Endothelial cell of umbilical vein (primary cell): ENCODE results near the gene SYNE1. TPM values are rescaled to one million over a fixed set of nuclear protein-coding genes. Genes with fewer than 3 reads are reported as not detected.

Experiments
- BruUV-seq: library from RNA; stranded (reverse); fragments of 400-500 nt; replicated peaks from 2 replicates; lab custom pipeline; 2021; lab: Mats Ljungman, UMichigan
- CTCF ChIA-PET: fragments of 300-600, 350-600 bp; sonication (Branson Sonifier 250); formaldehyde crosslinking; loops from one replicate; lab custom pipeline; 2021; ENCODE audit warnings: antibody characterized with exemption, inconsistent platforms; lab: Charles Lee
- POLR2A ChIA-PET: fragments of 300-600, 350-600 bp; sonication (Branson Sonifier 250); formaldehyde crosslinking; loops from one replicate; lab custom pipeline; 2021; ENCODE audit warnings: antibody characterized with exemption, inconsistent platforms; lab: Charles Lee
- DNase-seq: peaks from one replicate; pipeline ENCODE4 v3.0.0-alpha.2; 2011; ENCODE audit warnings: low read depth, low spot score
- FAIRE-seq: peaks from 2 replicates; lab custom pipeline; 2011; peaks lifted over from hg19 to GRCh38; lab: Jason Lieb, UNC
- H2AFZ ChIP-seq: 2 replicates; pipeline ENCODE4 v1.6.0; 2012; ENCODE audit warnings: low read depth, low read length, control low read depth, inconsistent platforms
- H3K27ac ChIP-seq: 2 replicates; pipeline ENCODE4 v1.5.1; 2011; ENCODE audit warnings: low read depth, mild to moderate bottlenecking, control low read depth, low read length, moderate library complexity; ENCODE audit not compliant: insufficient read depth
- H3K27me3 ChIP-seq, 2 experiments: 2 replicates each; pipeline versions ENCODE4 v1.6.0 to v1.6.1; 2011; ENCODE audit warnings: low read length in 2 of 2, mixed read lengths in 1 of 2; ENCODE audit not compliant: control insufficient read depth in 2 of 2, insufficient read depth in 2 of 2
- H3K36me3 ChIP-seq, 2 experiments: 2 replicates in 1 of 2; 3 replicates in 1 of 2; pipeline ENCODE4 v1.5.1; 2011; ENCODE audit warnings: low read length in 2 of 2, mild to moderate bottlenecking in 1 of 2, moderate library complexity in 1 of 2; ENCODE audit not compliant: control insufficient read depth in 2 of 2, insufficient read depth in 2 of 2; ENCODE audit errors: extremely low read depth in 1 of 2
- H3K4me1 ChIP-seq: 3 replicates; pipeline ENCODE4 v1.5.1; 2011; ENCODE audit warnings: mild to moderate bottlenecking, low read length; ENCODE audit not compliant: control insufficient read depth, insufficient read depth; ENCODE audit errors: extremely low read depth
- H3K4me2 ChIP-seq: 2 replicates; pipeline ENCODE4 v1.6.1; 2011; ENCODE audit warnings: low read length, control low read depth, mixed read lengths; ENCODE audit not compliant: insufficient read depth
- H3K4me3 ChIP-seq, 3 experiments: fragments of 200-600 bp in 1 of 3; sonication (generic), shearing (Covaris generic) in 1 of 3; replicated peaks in 1 of 3; 2 replicates each; pipeline ENCODE4 v1.5.1; 2011 to 2016; ENCODE audit warnings: control low read depth in 3 of 3, low read length in 3 of 3, mild to moderate bottlenecking in 2 of 3, inconsistent platforms in 1 of 3, low read depth in 1 of 3, moderate library complexity in 1 of 3; ENCODE audit not compliant: insufficient read depth in 1 of 3
- H3K79me2 ChIP-seq: 2 replicates; pipeline ENCODE4 v1.6.0; 2012; ENCODE audit warnings: low read length, inconsistent platforms; ENCODE audit not compliant: control insufficient read depth, insufficient read depth
- H3K9ac ChIP-seq: replicated peaks from 2 replicates; pipeline ENCODE3; 2011; ENCODE audit warnings: low read length, control low read depth; ENCODE audit not compliant: insufficient read depth; ENCODE audit errors: extremely low read depth
- H3K9me1 ChIP-seq: replicated peaks from 3 replicates; pipeline ENCODE4 v1.6.0; 2011; ENCODE audit warnings: mild to moderate bottlenecking, low read length; ENCODE audit not compliant: control insufficient read depth, insufficient read depth; ENCODE audit errors: extremely low read depth
- H3K9me3 ChIP-seq: replicated peaks from 2 replicates; pipeline ENCODE4 v1.5.1; 2012; ENCODE audit warnings: low read length, inconsistent platforms; ENCODE audit not compliant: control insufficient read depth, insufficient read depth
- H4K20me1 ChIP-seq: replicated peaks from 2 replicates; pipeline ENCODE3; 2011; ENCODE audit warnings: mild to moderate bottlenecking, low read length; ENCODE audit not compliant: control insufficient read depth, insufficient read depth; ENCODE audit errors: extremely low read depth
- EZH2 ChIP-seq: IDR thresholded peaks from 2 replicates; pipeline ENCODE4 v1.6.1; 2012; ENCODE audit warnings: borderline replicate concordance, low read depth, mild to moderate bottlenecking, moderate library complexity, low read length, inconsistent platforms; ENCODE audit not compliant: severe bottlenecking
- FOS ChIP-seq: IDR thresholded peaks from 2 replicates; pipeline ENCODE4 v1.6.1; 2011; ENCODE audit warnings: mild to moderate bottlenecking, low read length, moderate library complexity, borderline replicate concordance; ENCODE audit not compliant: insufficient read depth
- GATA2 ChIP-seq: IDR thresholded peaks from 2 replicates; pipeline ENCODE4 v1.7.0; 2011; ENCODE audit warnings: low read depth, mild to moderate bottlenecking, moderate library complexity, mixed read lengths, low read length; ENCODE audit not compliant: insufficient read length, insufficient read depth
- JUN ChIP-seq: IDR thresholded peaks from 2 replicates; pipeline ENCODE4 v1.6.1; 2011; ENCODE audit warnings: borderline replicate concordance, low read depth; ENCODE audit not compliant: insufficient read length, insufficient read depth
- MYC ChIP-seq: IDR thresholded peaks from one replicate; pipeline ENCODE4 v1.6.1; 2011; ENCODE audit warnings: mild to moderate bottlenecking, low read depth, low read length
- POLR2A ChIP-seq: IDR thresholded peaks from 2 replicates; pipeline ENCODE4 v1.6.1; 2012; ENCODE audit warnings: low read depth, mild to moderate bottlenecking, control low read depth, low read length
- POLR2AphosphoS5 ChIP-seq: IDR thresholded peaks from 2 replicates; pipeline ENCODE4 v1.6.1; 2012; ENCODE audit warnings: low read depth, mild to moderate bottlenecking, control low read depth, low read length, moderate library complexity; ENCODE audit not compliant: insufficient read depth
- dilution Hi-C: fragments of 300-500 bp; cut with MboI; formaldehyde crosslinking; loops from one replicate; pipeline ENCODE4 v1.15.0; 2019; ENCODE audit warnings: low sequenced_read_pairs; ENCODE audit not compliant: extremely low pct_ligation_motif_present
- intact Hi-C: fragments of 100-400 bp; cut with micrococcal nuclease; formaldehyde crosslinking; loops from one replicate; pipeline ENCODE4 v1.10.0; 2022
- polyA plus RNA-seq, 4 experiments: library from polyadenylated mRNA; depleted of rRNA in 3 of 4; stranded (reverse) in 3 of 4; unstranded in 1 of 4; fragments of >200 nt; gene quantifications; 2 replicates each; pipeline versions ENCODE4 v1.2.1 to v1.2.3, GENCODE V29; 2011 to 2012; ENCODE audit warnings: missing spikeins in 1 of 4
- total RNA-seq: library from RNA; stranded (reverse); gene quantifications from 2 replicates; pipeline ENCODE4 v1.2.3, GENCODE V29; 2021
- TF ChIP-seq, protein P1 (sequence below): IDR thresholded peaks from 2 replicates; pipeline ENCODE4 v1.6.1; 2011; ENCODE audit not compliant: insufficient read depth, insufficient read length
- TF ChIP-seq, protein P2 (sequence below), 2 donors: IDR thresholded peaks; 1 replicate in 1 of 2; 2 replicates in 1 of 2; pipeline ENCODE4 v1.5.1; 2011; ENCODE audit warnings: low read length in 2 of 2, mild to moderate bottlenecking in 2 of 2, moderate library complexity in 2 of 2, control low read depth in 1 of 2, inconsistent platforms in 1 of 2, low read depth in 1 of 2; ENCODE audit not compliant: insufficient read depth in 1 of 2; ENCODE audit errors: extremely low read depth in 1 of 2

The SYNE1 gene
- total and polyA plus RNA-seq, 2 donors (not counting 3 experiments of a cell fraction or from before 2014, with no cell fraction given), result 26.5 to 52.3 TPM

- ChIA-PET POLR2A (no interaction called here), CTCF (interaction anchor here (0.7 to 3.0 kb wide), 5 partner anchors 8 to 471 kb away, joined by 3 to 11 read pairs (median 3); no protein-coding TSS in a partner anchor)
Observed at GRCh38 chr6:152118678-152119077, 518.5 kb downstream of the SYNE1 start.

GRCh38 chr6:152118224-152118623, 518.9 kb downstream of the SYNE1 start:
- DNase-seq, result no peak
- Histone ChIP-seq H2AFZ (no peak overlapping the region), H3K4me2 (no peak overlapping the region), H3K79me2 (no peaks in the 10 kb centered on the region), H3K4me1 (no peaks in the 10 kb centered on the region), H3K27me3 (no peaks in the 10 kb centered on the region), H3K9me1 (no peaks in the 10 kb centered on the region), H3K9me3 (no peaks in the 10 kb centered on the region), H3K36me3 (peaks cover 0 to 4% of the 10 kb centered on the region in 2 experiments), H4K20me1 (no peaks in the 10 kb centered on the region), H3K9ac (no peak overlapping the region), H3K27ac (no peak overlapping the region), H3K4me3 (no peak overlapping the region)
- no TSS peak for BruUV-seq
- POLR2A ChIA-PET, result no interaction called here
- dilution Hi-C loops, result no loop called here
- no peak for FAIRE-seq
- intact Hi-C loops, result no loop called here
- CTCF ChIA-PET, result interaction anchor here (0.7 to 3.0 kb wide), 6 partner anchors 14 to 470 kb away, joined by 3 to 11 read pairs (median 4); no protein-coding TSS in a partner anchor
- TF ChIP-seq, protein P1, sequence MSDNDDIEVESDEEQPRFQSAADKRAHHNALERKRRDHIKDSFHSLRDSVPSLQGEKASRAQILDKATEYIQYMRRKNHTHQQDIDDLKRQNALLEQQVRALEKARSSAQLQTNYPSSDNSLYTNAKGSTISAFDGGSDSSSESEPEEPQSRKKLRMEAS, result no peak
- TF ChIP-seq POLR2A (no peak), MYC (no peak), EZH2 (no peak), JUN (no peak), GATA2 (no peak), FOS (no peak), POLR2AphosphoS5 (no peak)
- TF ChIP-seq, protein P2, sequence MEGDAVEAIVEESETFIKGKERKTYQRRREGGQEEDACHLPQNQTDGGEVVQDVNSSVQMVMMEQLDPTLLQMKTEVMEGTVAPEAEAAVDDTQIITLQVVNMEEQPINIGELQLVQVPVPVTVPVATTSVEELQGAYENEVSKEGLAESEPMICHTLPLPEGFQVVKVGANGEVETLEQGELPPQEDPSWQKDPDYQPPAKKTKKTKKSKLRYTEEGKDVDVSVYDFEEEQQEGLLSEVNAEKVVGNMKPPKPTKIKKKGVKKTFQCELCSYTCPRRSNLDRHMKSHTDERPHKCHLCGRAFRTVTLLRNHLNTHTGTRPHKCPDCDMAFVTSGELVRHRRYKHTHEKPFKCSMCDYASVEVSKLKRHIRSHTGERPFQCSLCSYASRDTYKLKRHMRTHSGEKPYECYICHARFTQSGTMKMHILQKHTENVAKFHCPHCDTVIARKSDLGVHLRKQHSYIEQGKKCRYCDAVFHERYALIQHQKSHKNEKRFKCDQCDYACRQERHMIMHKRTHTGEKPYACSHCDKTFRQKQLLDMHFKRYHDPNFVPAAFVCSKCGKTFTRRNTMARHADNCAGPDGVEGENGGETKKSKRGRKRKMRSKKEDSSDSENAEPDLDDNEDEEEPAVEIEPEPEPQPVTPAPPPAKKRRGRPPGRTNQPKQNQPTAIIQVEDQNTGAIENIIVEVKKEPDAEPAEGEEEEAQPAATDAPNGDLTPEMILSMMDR (IDR thresholded peaks at IDR 0.05; ENCODE audit: extremely low read depth in 1 of 2, insufficient read depth in 1 of 2, low read depth in 1 of 2, low read length in 2 of 2), result no peak

More at GRCh38 chr6:152118678-152119077, 518.5 kb downstream of the SYNE1 start:
- DNase-seq (no peak), FAIRE-seq (no peak)
- no peak overlapping the region for H3K9ac ChIP-seq
- H3K9me3 ChIP-seq, result no peaks in the 10 kb centered on the region
- H4K20me1 ChIP-seq, result no peaks in the 10 kb centered on the region
- H3K27ac ChIP-seq, result no peak overlapping the region
- H2AFZ ChIP-seq, result no peak overlapping the region
- TF ChIP-seq MYC (no peak), FOS (no peak), GATA2 (no peak), JUN (no peak), POLR2AphosphoS5 (no peak), POLR2A (no peak), EZH2 (no peak)
- H3K79me2 ChIP-seq, result no peaks in the 10 kb centered on the region
- H3K4me1 ChIP-seq, result no peaks in the 10 kb centered on the region
- no peaks in the 10 kb centered on the region for H3K27me3 ChIP-seq
- dilution Hi-C loops (no loop called here), intact Hi-C loops (no loop called here)
- H3K9me1 ChIP-seq, result no peaks in the 10 kb centered on the region
- BruUV-seq, result no TSS peak
- peaks cover 0 to 4% of the 10 kb centered on the region in 2 experiments for H3K36me3 ChIP-seq
- H3K4me3 ChIP-seq, result no peak overlapping the region
- no peak overlapping the region for H3K4me2 ChIP-seq
